GM12878 (cell line): ENCODE measurements around the gene UTS2R. TPM values are rescaled to one million over a fixed set of nuclear protein-coding genes. Genes with fewer than 3 reads are reported as not detected.

Experiments used
- ATAC-seq: fragments of 200-7000 bp; cut with Tn5 transposase; 3 replicates; pipeline ENCODE4 v1.9.1; 2020; ENCODE audit warnings: mild to moderate bottlenecking, moderate library complexity
- BruUV-seq: library from RNA; stranded (reverse); fragments of 400-500 nt; replicated peaks from 2 replicates; lab custom pipeline; 2021; lab: Mats Ljungman, UMichigan
- CTCF ChIA-PET: fragments of 300-600 bp; sonication (Branson Sonifier 250); formaldehyde crosslinking; extraction: SDS; loops from one replicate; lab custom pipeline; 2021; ENCODE audit warnings: inconsistent platforms; lab: Yijun Ruan, JAX
- POLR2A ChIA-PET: fragments of 350-600 bp; formaldehyde crosslinking; extraction: SDS; loops from one replicate; lab custom pipeline; 2021; ENCODE audit warnings: inconsistent platforms; lab: Charles Lee
- RAD21 ChIA-PET: fragments of 300-600 bp; sonication (Branson Sonifier 250); formaldehyde crosslinking; loops from one replicate; lab custom pipeline; 2023; ENCODE audit warnings: antibody characterized with exemption; ENCODE audit not compliant: unreplicated experiment; lab: Charles Lee
- SMC1A ChIA-PET: fragments of 300-600 bp; sonication (Branson Sonifier 250); formaldehyde crosslinking; loops from one replicate; lab custom pipeline; 2023; ENCODE audit not compliant: unreplicated experiment, uncharacterized antibody; lab: Charles Lee
- DNase-seq: peaks from one replicate; pipeline ENCODE4 v3.0.0-alpha.2; 2011; ENCODE audit warnings: low read depth, low spot score
- FAIRE-seq: peaks from 3 replicates; lab custom pipeline; 2011; peaks lifted over from hg19 to GRCh38; lab: Jason Lieb, UNC
- H2AFZ ChIP-seq: 2 replicates; pipeline ENCODE4 v1.6.0; 2011; ENCODE audit warnings: low read depth, low read length, control low read depth; ENCODE audit not compliant: control insufficient read depth
- H3K27ac ChIP-seq: 2 replicates; pipeline ENCODE4 v1.5.1; 2011; ENCODE audit warnings: control low read depth; ENCODE audit not compliant: control insufficient read depth, insufficient read depth
- H3K27me3 ChIP-seq, 2 experiments: replicated peaks in 1 of 2; 2 replicates each; pipeline versions ENCODE4 v1.6.0 to v1.6.1; 2011; ENCODE audit warnings: low read length in 1 of 2; ENCODE audit not compliant: control insufficient read depth in 2 of 2, insufficient read depth in 2 of 2
- H3K36me3 ChIP-seq, 2 experiments: 2 replicates each; pipeline ENCODE4 v1.5.1; 2011; ENCODE audit warnings: low read length in 1 of 2; ENCODE audit not compliant: control insufficient read depth in 2 of 2, insufficient read depth in 2 of 2
- H3K4me1 ChIP-seq: 2 replicates; pipeline ENCODE4 v1.6.1; 2011; ENCODE audit warnings: mild to moderate bottlenecking, low read length, moderate library complexity, mixed read lengths; ENCODE audit not compliant: control insufficient read depth, insufficient read depth
- H3K4me2 ChIP-seq: 2 replicates; pipeline ENCODE4 v1.6.0; 2011; ENCODE audit warnings: control low read depth; ENCODE audit not compliant: control insufficient read depth, insufficient read depth
- H3K4me3 ChIP-seq: fragments of 200-600 bp; sonication (generic); 2 replicates; pipeline ENCODE4 v1.5.1; 2016
- H3K79me2 ChIP-seq: 2 replicates; pipeline ENCODE4 v1.6.0; 2011; ENCODE audit warnings: low read length; ENCODE audit not compliant: control insufficient read depth, insufficient read depth
- H3K9ac ChIP-seq: 2 replicates; pipeline ENCODE4 v1.8.0; 2011; ENCODE audit warnings: low read length, control low read depth, mixed read lengths; ENCODE audit not compliant: control insufficient read depth, insufficient read depth
- H3K9me3 ChIP-seq: replicated peaks from 3 replicates; pipeline ENCODE4 v1.5.1; 2011; ENCODE audit warnings: mild to moderate bottlenecking, low read length; ENCODE audit not compliant: control insufficient read depth, insufficient read depth
- H4K20me1 ChIP-seq: 2 replicates; pipeline ENCODE4 v1.6.0; 2011; ENCODE audit not compliant: control insufficient read depth, insufficient read depth
- CEBPB ChIP-seq, 2 experiments: fragments of 150-350 bp in 1 of 2; IDR thresholded peaks; 2 replicates each; pipeline ENCODE4 v1.6.1; 2012 to 2014; ENCODE audit warnings: low read depth in 2 of 2, low read length in 2 of 2, borderline replicate concordance in 1 of 2, inconsistent platforms in 1 of 2
- DPF2 ChIP-seq: fragments of 450-650 bp; IDR thresholded peaks from 2 replicates; pipeline ENCODE4 v1.6.1; 2017; ENCODE audit warnings: mild to moderate bottlenecking
- ESRRA ChIP-seq: IDR thresholded peaks from 2 replicates; pipeline ENCODE4 v1.6.1; 2012; ENCODE audit warnings: mild to moderate bottlenecking, low read length, improper control_type of control experiment
- FOXK2 ChIP-seq: fragments of 450-650 bp; IDR thresholded peaks from 2 replicates; pipeline ENCODE4 v1.6.1; 2017; ENCODE audit warnings: mild to moderate bottlenecking, moderate library complexity
- GATAD2B ChIP-seq: fragments of 450-650 bp; conservative IDR thresholded peaks from 2 replicates; pipeline ENCODE4 v1.6.1; 2017; ENCODE audit warnings: low read depth, mild to moderate bottlenecking, moderate library complexity
- RELA ChIP-seq: fragments of 450-650 bp; IDR thresholded peaks from 2 replicates; pipeline ENCODE4 v1.8.0; 2014; ENCODE audit warnings: borderline replicate concordance; ENCODE audit not compliant: partially characterized antibody
- SMAD5 ChIP-seq: IDR thresholded peaks from 2 replicates; pipeline ENCODE4 v1.6.1; 2016; ENCODE audit warnings: antibody characterized with exemption, low read depth
- TAF1 ChIP-seq: IDR thresholded peaks from 2 replicates; pipeline ENCODE4 v1.6.1; 2011; ENCODE audit warnings: mild to moderate bottlenecking, low read depth, low read length, borderline replicate concordance
- USF1 ChIP-seq: IDR thresholded peaks from 2 replicates; pipeline ENCODE4 v1.6.1; 2011; ENCODE audit warnings: borderline replicate concordance, low read depth, mild to moderate bottlenecking, moderate library complexity, mixed read lengths, low read length; ENCODE audit not compliant: insufficient read depth; ENCODE audit errors: extremely low read length
- ZNF384 ChIP-seq: IDR thresholded peaks from 2 replicates; pipeline ENCODE4 v1.6.1; 2012; ENCODE audit warnings: low read depth, mild to moderate bottlenecking, low read length, improper control_type of control experiment, borderline replicate concordance
- ZNF592 ChIP-seq: fragments of 450-650 bp; IDR thresholded peaks from 2 replicates; pipeline ENCODE4 v1.6.1; 2017; ENCODE audit warnings: mild to moderate bottlenecking, moderate library complexity
- WGBS: methylation state at CpG from one replicate; pipeline ENCODE4 v1.1.6; 2016; ENCODE audit warnings: low lambda C conversion rate; ENCODE audit not compliant: insufficient replicate concordance, insufficient coverage; ENCODE audit errors: missing lambda C conversion rate; 5-methylcytosine and 5-hydroxymethylcytosine counted together
- in situ Hi-C: fragments of 300-500 bp; cut with MboI; formaldehyde crosslinking; loops from 9 replicates; pipeline ENCODE4 v1.14.3; 2018; ENCODE audit warnings: mixed read lengths
- intact Hi-C: fragments of 100-400 bp; cut with micrococcal nuclease; formaldehyde crosslinking; loops from one replicate; pipeline ENCODE4 v1.14.2; 2022; ENCODE audit not compliant: unreplicated experiment
- polyA plus RNA-seq, 11 experiments: library from polyadenylated mRNA; depleted of rRNA in 4 of 11; unstranded in 6 of 11; stranded (reverse) in 5 of 11; fragments of >200 nt; fragmentation: Nextera tagmentation in 4 of 11; fragmentation: Illumina TruSeq in 1 of 11; extraction: Ambion mirVana in 4 of 11; extraction: Trizol in 1 of 11; gene quantifications; 1 replicate in 1 of 11; 2 replicates in 10 of 11; pipeline versions ENCODE4 v1.2.1 to v1.2.3, GENCODE V29; 2011 to 2016; ENCODE audit warnings: inconsistent platforms in 2 of 11, missing spikeins in 2 of 11, low read depth in 1 of 11
- total RNA-seq, 4 experiments: library from RNA; depleted of rRNA in 3 of 4; stranded (reverse); fragments of >200 nt in 3 of 4; fragmentation: Illumina TruSeq in 1 of 4; extraction: Trizol in 1 of 4; gene quantifications; 2 replicates each; pipeline versions ENCODE4 v1.2.1 to v1.2.3, GENCODE V29; 2013 to 2021

Gene UTS2R
- total and polyA plus RNA-seq, 10 of the 15 experiments (the other 5 are each of a cell fraction or from before 2014, with no cell fraction given), result 0.04 to 0.36 (median 0.11) TPM; not detected in 6

- no peaks in the 10 kb centered on the region; the same call in 2 of the 3 replicates for H3K9me3 ChIP-seq
Measured at GRCh38 chr17:82327757-82328140, 43.8 kb upstream of the UTS2R start.

DNA sequence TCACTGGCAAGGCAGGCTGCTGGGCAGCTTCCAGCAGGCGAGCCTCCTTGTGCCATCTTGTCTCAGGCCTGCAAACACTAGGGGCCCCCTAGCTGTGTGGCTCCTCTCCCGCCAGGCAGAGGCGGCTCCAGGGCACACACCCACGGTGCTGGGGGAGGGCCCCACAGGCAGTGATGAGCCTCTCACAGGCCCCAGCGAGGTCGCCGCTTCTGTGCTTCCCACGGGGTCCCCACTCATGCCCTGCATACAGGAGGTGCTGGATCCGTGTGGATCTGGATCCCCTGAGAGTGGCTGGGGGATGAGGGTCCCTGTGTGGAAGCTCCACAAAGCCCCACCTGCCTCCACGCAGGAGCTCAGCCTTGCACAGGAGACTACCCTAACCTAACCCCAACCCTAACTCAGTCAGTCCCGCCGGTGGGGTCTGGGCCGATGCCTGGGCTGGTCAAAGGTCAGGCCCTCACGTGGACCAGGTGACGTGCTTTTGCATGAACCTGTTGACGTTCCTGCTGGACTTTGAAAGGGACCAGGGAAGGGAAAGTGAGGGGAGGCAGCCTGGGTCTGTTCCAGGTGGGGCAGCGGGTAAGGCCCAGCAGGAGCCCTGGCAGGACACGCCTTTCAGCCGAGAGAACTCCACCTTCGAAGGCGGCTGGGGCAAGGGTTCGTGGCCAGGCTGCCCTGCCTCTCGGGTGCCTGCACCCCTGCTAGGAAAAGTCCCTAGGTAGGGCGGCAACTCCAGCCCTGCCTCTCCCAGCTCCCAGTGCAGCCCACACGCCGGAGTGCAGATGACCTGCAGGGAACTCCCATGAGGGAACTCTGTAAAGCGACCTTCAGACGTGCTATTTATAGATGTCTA lies 43.2 kb upstream of the UTS2R start:
- Histone ChIP-seq H3K27me3 (peaks cover 6 to 7% of the 10 kb centered on the region in 2 experiments; a peak in 3 of 4 replicates), H2AFZ (no peak overlapping the region), H3K4me3 (no peak overlapping the region), H3K36me3 (no peaks in the 10 kb centered on the region), H3K9ac (no peak overlapping the region), H3K79me2 (no peaks in the 10 kb centered on the region), H3K27ac (no peak overlapping the region), H3K9me3 (no peaks in the 10 kb centered on the region; the same call in 2 of the 3 replicates), H4K20me1 (no peaks in the 10 kb centered on the region), H3K4me1 (peaks cover 4% of the 10 kb centered on the region), H3K4me2 (no peak overlapping the region)
- no TSS peak for BruUV-seq
- CTCF ChIA-PET, result no interaction called here
- 25% methylated on average over 28 of the region's 28 CpGs for WGBS
- intact Hi-C loops, result no loop called here
- DNase-seq (no peak), FAIRE-seq (no peak), ATAC-seq (no peak)
- POLR2A ChIA-PET, result no interaction called here
- RAD21 ChIA-PET, result no interaction called here
- SMC1A ChIA-PET, result no interaction called here
- in situ Hi-C loops, result no loop called here
- TF ChIP-seq TAF1 (no peak), SMAD5 (no peak), ZNF592 (no peak), GATAD2B (no peak), FOXK2 (no peak), CEBPB (IDR thresholded peaks at IDR 0.05; ENCODE audit: borderline replicate concordance in 1 of 2, low read depth in 2 of 2, low read length in 2 of 2) (no peak), ESRRA (no peak), DPF2 (no peak), RELA (no peak), ZNF384 (no peak)

More at GRCh38 chr17:82327757-82328140, 43.8 kb upstream of the UTS2R start:
- Histone ChIP-seq H4K20me1 (no peaks in the 10 kb centered on the region), H3K4me1 (no peaks in the 10 kb centered on the region; the same call in 1 of the 2 replicates), H3K27me3 (peaks cover 1 to 2% of the 10 kb centered on the region in 2 experiments; a peak in 2 of 4 replicates), H3K4me3 (no peak overlapping the region), H3K4me2 (no peak overlapping the region), H3K36me3 (no peaks in the 10 kb centered on the region), H3K9ac (no peak overlapping the region), H3K27ac (no peak overlapping the region), H2AFZ (no peak overlapping the region), H3K79me2 (no peaks in the 10 kb centered on the region)
- FAIRE-seq (no peak), DNase-seq (no peak), ATAC-seq (no peak)
- TF ChIP-seq USF1, result no peak
- intact Hi-C loops, result no loop called here
- RAD21 ChIA-PET, result no interaction called here
- in situ Hi-C loops, result no loop called here
- WGBS, result 45% methylated on average over 8 of the region's 16 CpGs
- CTCF ChIA-PET, result no interaction called here
- POLR2A ChIA-PET, result no interaction called here
- BruUV-seq, result no TSS peak
- SMC1A ChIA-PET, result no interaction called here
